HG03460 (cell line): ENCODE measurements around the gene PACS1.
"Not testable (repeated sequence)": the region's sequence is repeated elsewhere in the genome, so short reads cannot be mapped to it uniquely, and the experiment has no call there.

Source experiments
- ATAC-seq: cut with Tn5 transposase; IDR thresholded peaks from one replicate; pipeline ENCODE4 v1.9.1; 2021; ENCODE audit not compliant: unreplicated experiment

Gene PACS1

DNA sequence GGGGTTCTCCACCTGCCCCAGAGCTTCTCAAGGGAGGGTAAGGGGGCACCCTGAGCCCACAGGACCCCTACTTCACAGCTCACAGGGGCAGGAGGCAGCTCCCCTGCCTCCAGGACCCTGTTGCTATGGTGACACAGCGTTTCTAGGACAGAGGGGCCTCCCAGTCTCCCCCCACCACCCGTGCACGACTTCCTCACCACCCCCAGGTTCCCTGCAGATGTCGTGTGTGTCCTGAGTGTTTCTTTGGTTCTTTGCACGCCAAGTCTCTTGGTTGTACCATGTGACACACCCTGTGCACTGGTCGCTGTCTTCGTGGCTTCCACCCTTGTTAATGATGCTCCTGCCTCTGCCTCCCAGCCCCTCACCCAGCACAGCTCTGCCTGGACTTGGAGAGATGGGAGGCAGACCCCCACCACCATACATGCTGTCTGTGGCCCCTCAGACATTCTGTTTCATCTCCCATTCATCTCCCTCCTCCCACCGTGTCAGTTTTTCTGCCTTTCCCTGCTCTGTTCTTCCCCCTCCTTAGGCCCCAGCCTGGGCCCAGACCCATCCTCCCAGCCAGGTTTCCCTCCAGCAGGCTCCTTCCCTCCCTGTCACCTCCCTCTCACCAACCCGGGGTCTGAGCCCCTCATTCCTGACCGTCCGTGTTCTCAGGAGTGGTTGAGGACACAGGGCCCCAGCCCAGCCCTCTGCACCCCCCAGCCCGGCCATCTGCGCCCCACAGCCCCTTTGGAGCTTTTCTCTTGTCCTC is 173.9 kb downstream of the PACS1 start:
- no peak for ATAC-seq

GRCh38 chr11:66247295-66247694 is 177.2 kb downstream of the PACS1 start:
- ATAC-seq: no peak

GRCh38 chr11:66247801-66248200 is 177.7 kb downstream of the PACS1 start:
- ATAC-seq: no peak

DNA sequence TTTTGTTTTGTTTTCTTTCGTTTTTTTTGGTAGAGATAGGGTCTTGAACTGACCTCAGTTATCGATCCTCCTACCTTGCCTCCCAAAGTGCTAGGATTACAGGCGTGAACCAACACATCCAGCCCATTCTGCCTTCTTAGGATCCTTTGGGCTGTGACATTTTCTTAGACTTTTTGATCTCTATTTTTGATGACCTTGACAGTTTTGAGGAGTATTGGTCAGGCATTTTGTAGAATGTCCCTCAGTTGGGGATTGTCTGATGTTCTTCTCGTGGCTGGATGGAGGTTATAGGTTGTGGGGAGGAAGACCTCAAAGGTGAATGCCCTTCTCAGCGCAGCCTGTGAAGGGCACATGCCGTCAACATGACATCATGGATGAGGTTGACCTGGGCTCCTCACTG is 178.8 kb downstream of the PACS1 start:
- ATAC-seq: no peak

DNA sequence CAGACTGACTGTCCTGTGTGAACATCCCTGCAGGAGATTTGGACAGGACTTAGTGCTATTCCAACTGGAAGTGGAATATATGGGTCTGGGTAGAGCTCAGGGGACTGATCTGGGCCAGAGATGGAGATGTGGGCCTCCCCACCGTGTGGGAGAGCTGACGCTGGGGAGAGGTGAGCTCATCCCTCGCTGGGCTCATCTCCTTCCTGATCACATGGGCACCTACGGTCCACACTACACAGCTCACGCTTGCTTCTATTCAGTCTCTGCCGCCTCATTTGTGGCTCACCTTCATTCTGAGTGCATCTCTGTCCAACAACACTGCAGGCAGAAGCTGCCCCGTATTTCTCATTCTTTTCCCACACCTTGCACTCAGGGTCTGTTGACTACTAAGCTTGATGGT is 181.7 kb downstream of the PACS1 start:
- no peak for ATAC-seq

DNA sequence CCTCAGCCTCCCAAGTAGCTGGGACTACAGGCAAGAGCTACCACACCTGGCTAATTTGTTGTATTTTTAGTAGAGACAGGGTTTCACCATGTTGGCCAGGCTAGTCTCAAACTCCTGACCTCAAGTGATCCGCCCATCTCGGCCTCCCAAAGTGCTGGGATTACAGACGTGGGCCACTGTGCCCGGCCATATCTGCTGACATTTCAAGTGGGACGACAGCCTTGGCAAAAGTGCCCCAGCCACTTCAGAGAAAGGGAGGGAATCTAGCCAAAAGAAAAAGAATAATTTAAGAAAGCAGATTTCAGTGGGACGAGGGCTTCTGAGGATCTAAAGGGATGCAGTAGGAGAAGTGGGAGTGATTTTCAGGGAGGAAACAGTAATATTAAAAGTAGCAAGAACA is 183.0 kb downstream of the PACS1 start:
- ATAC-seq: not testable (repeated sequence)

DNA sequence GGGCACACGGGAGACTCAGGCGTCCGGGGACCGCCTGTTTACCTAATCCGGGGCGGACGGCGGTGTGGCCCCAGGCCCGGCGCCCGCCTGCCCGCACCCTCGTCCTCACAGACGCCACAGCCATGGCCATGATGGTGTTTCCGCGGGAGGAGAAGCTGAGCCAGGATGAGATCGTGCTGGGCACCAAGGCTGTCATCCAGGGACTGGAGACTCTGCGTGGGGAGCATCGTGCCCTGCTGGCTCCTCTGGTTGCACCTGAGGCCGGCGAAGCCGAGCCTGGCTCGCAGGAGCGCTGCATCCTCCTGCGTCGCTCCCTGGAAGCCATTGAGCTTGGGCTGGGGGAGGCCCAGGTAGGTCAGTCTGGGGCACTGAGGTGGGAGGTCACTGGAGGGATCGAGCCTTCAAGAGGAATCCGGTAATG is 188.4 kb downstream of the PACS1 start:
- ATAC-seq: no peak

GRCh38 chr11:66259225-66259624 is 189.2 kb downstream of the PACS1 start:
- ATAC-seq: no peak

- ATAC-seq: no peak
Measured at GRCh38 chr11:66259956-66260355, 189.9 kb downstream of the PACS1 start.

DNA sequence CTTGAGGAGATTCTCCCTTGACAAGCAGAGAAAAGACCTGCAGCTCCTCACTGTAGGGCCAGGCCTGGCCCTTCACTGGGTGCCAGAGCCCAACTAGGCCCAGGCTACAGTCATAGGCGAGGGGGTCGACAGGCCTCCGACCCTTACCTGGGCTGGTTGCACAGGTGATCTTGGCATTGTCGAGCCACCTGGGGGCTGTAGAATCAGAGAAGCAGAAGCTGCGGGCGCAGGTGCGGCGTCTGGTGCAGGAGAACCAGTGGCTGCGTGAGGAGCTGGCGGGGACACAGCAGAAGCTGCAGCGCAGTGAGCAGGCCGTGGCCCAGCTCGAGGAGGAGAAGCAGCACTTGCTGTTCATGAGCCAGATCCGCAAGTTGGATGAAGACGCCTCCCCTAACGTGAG is 191.5 kb downstream of the PACS1 start:
- ATAC-seq: no peak

DNA sequence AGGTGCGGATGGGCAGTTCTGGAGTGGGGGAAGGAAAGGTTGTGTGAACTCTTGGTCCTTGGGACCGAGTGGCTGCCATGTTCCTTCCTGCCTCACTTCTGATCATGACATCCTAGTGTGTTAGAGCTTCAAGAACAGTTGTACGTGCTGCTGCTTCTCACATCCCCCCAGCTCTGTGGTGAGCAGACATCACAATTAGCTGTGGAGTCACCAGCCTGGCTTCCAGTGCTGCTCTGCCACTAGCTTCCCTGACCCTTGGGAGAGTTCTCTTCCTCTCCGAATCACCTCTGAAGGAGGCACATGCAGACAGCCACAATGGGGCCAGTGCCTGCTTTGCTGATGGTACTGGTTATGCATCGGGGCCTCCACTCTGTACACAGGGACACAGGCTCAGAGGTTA is 192.1 kb downstream of the PACS1 start:
- no peak for ATAC-seq

GRCh38 chr11:66262696-66263095 is 192.6 kb downstream of the PACS1 start:
- no peak for ATAC-seq

- ATAC-seq: no peak
Measured at GRCh38 chr11:66263231-66263630, 193.2 kb downstream of the PACS1 start.

GRCh38 chr11:66263785-66264184 is 193.7 kb downstream of the PACS1 start:
- no peak for ATAC-seq

- no peak for ATAC-seq
Measured at GRCh38 chr11:66264383-66264782, 194.3 kb downstream of the PACS1 start.

GRCh38 chr11:66264914-66265313 is 194.8 kb downstream of the PACS1 start:
- ATAC-seq: no peak

GRCh38 chr11:66265531-66266377 is 195.7 kb downstream of the PACS1 start:
- no peak for ATAC-seq

DNA sequence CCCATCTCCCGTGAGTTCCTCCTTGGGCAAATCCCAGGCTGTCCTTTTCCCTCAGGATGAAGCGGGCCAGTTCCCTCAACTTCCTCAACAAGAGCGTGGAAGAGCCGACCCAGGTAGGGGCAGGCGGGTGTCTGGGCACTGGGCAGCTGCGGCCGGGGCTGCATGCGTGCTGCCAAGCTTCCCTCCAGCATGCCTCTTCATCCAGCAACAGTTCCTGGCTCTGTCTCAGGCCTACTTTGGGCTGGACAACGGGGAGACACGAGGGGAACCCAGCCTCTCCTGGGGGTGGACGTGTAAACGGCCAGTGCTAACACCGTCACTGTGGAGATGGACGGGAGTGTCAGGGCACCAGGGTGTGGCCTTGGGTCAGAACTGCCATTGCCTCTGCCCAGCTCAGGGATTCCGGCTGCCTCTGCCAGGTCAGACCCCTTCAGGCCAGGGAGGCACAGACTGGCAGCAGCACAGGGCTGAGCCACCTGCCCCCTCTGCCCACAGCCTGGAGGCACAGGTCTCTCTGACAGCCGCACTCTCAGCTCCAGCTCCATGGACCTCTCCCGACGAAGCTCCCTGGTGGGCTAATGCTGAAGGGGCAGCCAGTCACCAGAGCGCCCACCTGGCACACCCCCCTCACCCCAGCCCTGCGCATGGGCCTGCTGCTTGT is 196.4 kb downstream of the PACS1 start:
- ATAC-seq: no peak

- no peak for ATAC-seq
Measured at GRCh38 chr11:66267039-66267378, 196.9 kb downstream of the PACS1 start.

DNA sequence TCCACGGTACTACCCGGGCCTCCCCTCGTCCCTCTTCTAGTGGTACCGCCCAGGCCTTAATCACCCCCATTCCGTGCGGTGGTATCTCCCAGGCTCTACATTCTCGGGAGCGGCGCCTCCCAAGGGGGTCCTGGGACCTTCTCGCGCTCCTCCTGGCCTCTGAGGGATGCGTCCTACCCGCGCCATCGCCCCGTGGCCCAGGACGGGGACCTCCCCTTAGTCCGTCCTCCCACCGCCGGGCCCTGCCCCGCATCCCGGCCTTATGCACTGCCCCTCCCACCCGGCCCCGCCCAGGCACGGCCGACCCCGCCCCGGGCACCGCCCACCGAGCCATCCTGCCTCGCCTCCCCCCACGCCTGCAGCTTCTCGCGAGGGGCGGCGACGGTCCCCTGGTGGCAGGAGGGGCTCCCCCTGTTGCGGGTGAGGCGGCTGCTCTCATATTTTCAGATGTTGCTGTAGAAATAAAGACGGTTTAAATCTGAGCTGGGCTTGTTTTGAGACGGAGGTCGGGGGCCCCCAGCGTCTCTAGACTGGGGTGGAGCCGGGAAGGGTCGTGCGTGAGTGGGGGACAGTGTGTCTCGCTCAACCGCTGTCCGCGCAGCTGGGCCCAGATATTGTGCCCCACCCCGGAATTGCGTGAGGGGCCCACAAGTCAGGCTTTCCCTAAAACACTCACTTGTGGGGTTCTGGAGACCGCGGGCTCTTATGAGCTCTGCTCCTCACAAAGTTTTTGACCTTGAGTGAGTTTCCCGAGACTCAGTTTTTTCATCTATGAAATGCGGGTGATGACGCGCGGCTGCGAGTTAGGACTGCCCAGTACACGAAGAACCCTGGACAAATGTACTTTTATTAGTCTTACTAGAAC is 197.5 kb downstream of the PACS1 start:
- ATAC-seq: peak; percentile 49
